Activated CD4-positive, alpha-beta T cell treated with anti-CD3 and anti-CD28 coated beads for 36 hours (primary cell): ENCODE data around the gene ADORA3. TPM values are rescaled to one million over a fixed set of nuclear protein-coding genes. Genes with fewer than 3 reads are reported as not detected.

Experiments
- ATAC-seq: fragments of 200-7000 bp; cut with Tn5 transposase; one replicate; pipeline ENCODE4 v1.10.0; 2021; ENCODE audit warnings: mild to moderate bottlenecking, moderate library complexity
- CTCF ChIA-PET: fragments of 350-600 bp; sonication (Branson Sonifier 250); formaldehyde crosslinking; loops from one replicate; lab custom pipeline; 2021; ENCODE audit warnings: antibody characterized with exemption; lab: Charles Lee
- POLR2A ChIA-PET: fragments of 350-600 bp; sonication (Branson Sonifier 250); formaldehyde crosslinking; loops from one replicate; lab custom pipeline; 2021; ENCODE audit warnings: antibody characterized with exemption, inconsistent platforms; lab: Charles Lee
- DNase-seq: peaks from one replicate; pipeline ENCODE4 v3.0.0-alpha.2; 2020
- H3K27ac Mint-ChIP-seq: one replicate; pipeline ENCODE4 v1.8.0; 2021; ENCODE audit warnings: mixed read lengths
- H3K27me3 Mint-ChIP-seq: one replicate; pipeline ENCODE4 v1.8.0; 2021; ENCODE audit warnings: mixed read lengths
- H3K36me3 Mint-ChIP-seq: one replicate; pipeline ENCODE4 v1.8.0; 2021; ENCODE audit warnings: low read depth, mixed read lengths
- H3K4me1 Mint-ChIP-seq: one replicate; pipeline ENCODE4 v1.8.0; 2021; ENCODE audit warnings: mixed read lengths
- H3K4me3 Mint-ChIP-seq: one replicate; pipeline ENCODE4 v1.8.0; 2021; ENCODE audit warnings: mild to moderate bottlenecking, moderate library complexity, mixed read lengths
- H3K9me3 Mint-ChIP-seq: one replicate; pipeline ENCODE4 v1.8.0; 2021; ENCODE audit warnings: low read depth, mixed read lengths
- intact Hi-C, 2 experiments: fragments of 100-400 bp; cut with DNase I in 1 of 2; cut with micrococcal nuclease in 1 of 2; formaldehyde crosslinking; loops; one replicate each; pipeline versions ENCODE4 v1.14.2 to v1.15.1; 2022 to 2024; cut with DNase I, micrococcal nuclease
- total RNA-seq, 2 experiments: library from RNA; stranded (reverse); gene quantifications; one replicate each; pipeline ENCODE4 v1.2.3, GENCODE V29; 2021

ADORA3 gene
- total RNA-seq, 2 experiments from 2014 or later = 0.16 TPM; not detected in 1

DNA sequence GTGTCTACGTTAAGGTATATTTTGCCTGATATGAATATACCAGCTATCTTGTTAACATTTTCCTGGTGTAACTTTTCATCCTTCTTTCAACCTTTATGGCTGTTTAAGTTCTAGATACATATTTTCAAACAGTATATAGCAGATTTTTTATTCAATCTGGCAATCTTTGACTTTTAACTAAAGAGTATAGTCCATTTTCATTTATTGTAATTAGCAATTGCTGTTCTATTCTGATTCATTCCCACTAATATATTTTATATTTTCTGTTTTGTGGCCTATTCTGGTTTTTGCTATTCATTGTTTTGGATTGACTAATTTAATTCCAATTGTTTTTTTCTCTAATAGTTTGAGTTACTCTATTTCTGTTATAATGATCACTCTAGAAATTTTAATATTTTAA is 37.0 kb downstream of the ADORA3 start:
- intact Hi-C loops = no loop called here
- no peak for ATAC-seq
- Mint-ChIP-seq H3K4me1 (peaks cover 13% of the 10 kb centered on the region), H3K36me3 (peaks cover 24% of the 10 kb centered on the region), H3K27ac (no peak overlapping the region), H3K9me3 (no peaks in the 10 kb centered on the region), H3K27me3 (no peaks in the 10 kb centered on the region), H3K4me3 (no peak overlapping the region)
- no peak for DNase-seq
- ChIA-PET CTCF (interaction anchor here (1.1 to 1.4 kb wide), 3 partner anchors 9 to 301 kb away, joined by 3 to 4 read pairs (median 3); no protein-coding TSS in a partner anchor), POLR2A (no interaction called here)

DNA sequence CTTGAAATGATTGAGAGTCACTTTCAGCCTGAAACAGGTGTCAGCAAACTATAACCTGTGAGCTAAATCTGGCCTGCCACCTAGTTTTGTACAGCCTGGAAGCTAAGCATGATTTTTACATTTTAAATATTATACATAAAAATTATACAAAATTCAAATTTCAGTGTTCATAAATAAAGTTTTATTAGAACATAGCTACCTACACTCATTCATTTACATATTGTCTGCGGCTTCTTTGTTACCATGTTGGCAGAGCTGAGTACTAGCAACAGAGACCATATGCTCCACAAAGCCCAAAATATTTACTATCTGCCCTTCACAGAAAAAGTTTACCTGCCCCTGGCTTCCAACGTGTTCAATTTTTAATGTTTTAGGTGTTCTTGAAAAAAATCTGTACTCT is 37.7 kb downstream of the ADORA3 start:
- no peaks in the 10 kb centered on the region for H3K27me3 Mint-ChIP-seq
- peaks cover 26% of the 10 kb centered on the region for H3K36me3 Mint-ChIP-seq
- no peaks in the 10 kb centered on the region for H3K9me3 Mint-ChIP-seq
- CTCF ChIA-PET = interaction anchor here (0.8 to 1.4 kb wide), 6 partner anchors 10 to 302 kb away, joined by 3 to 4 read pairs (median 3); no protein-coding TSS in a partner anchor
- peaks cover 13% of the 10 kb centered on the region for H3K4me1 Mint-ChIP-seq
- H3K4me3 Mint-ChIP-seq = no peak overlapping the region
- POLR2A ChIA-PET = interaction anchor here (0.6 kb wide), 1 partner anchor 619 kb away, joined by 3 read pairs; no protein-coding TSS in a partner anchor
- no peak for ATAC-seq
- intact Hi-C loops = no loop called here
- DNase-seq = no peak
- H3K27ac Mint-ChIP-seq = no peak overlapping the region

DNA sequence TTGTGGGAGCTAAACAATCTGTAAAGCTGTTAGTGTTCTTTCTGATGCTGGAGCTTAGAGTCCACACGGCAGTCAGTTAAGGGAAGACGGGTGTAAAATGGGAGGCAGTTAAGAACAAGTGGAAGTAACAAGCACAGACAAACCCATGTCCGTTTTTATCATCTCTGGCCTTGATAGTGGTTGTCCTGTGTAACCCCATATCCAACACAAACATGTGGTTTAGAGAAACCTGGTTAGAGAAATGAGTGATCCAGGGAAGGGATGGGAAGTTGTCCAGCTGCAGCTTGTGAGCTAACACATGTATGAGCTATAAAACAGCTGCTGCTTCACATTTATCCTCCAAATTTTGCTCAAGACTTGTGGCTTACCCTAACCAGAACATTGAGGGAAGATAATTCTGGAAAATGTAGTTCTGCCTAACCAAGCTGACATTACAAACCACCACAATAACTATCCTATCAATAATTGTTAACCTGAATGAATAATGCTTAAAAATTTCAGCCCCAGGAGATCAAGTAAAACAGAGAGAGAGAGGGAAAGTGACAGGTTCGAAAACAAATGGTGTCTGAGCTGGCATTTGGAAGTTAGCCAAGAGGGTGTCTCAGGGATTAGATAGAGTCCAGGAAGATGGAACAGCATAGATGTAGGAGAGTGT is 40.3 kb downstream of the ADORA3 start:
- no peaks in the 10 kb centered on the region for H3K9me3 Mint-ChIP-seq
- intact Hi-C loops = no loop called here
- peaks cover 38% of the 10 kb centered on the region for H3K36me3 Mint-ChIP-seq
- DNase-seq (no peak), ATAC-seq (no peak)
- peak overlapping the region; percentile 7 for H3K27ac Mint-ChIP-seq
- POLR2A ChIA-PET = interaction anchor here (0.5 kb wide), 1 partner anchor 1558 kb away, joined by 3 read pairs; no protein-coding TSS in a partner anchor
- CTCF ChIA-PET = interaction anchor here (1.0 to 1.4 kb wide), 4 partner anchors 12 to 288 kb away, joined by 3 to 7 read pairs (median 6); no protein-coding TSS in a partner anchor
- H3K27me3 Mint-ChIP-seq = no peaks in the 10 kb centered on the region
- no peak overlapping the region for H3K4me3 Mint-ChIP-seq
- peaks cover 13% of the 10 kb centered on the region for H3K4me1 Mint-ChIP-seq

DNA sequence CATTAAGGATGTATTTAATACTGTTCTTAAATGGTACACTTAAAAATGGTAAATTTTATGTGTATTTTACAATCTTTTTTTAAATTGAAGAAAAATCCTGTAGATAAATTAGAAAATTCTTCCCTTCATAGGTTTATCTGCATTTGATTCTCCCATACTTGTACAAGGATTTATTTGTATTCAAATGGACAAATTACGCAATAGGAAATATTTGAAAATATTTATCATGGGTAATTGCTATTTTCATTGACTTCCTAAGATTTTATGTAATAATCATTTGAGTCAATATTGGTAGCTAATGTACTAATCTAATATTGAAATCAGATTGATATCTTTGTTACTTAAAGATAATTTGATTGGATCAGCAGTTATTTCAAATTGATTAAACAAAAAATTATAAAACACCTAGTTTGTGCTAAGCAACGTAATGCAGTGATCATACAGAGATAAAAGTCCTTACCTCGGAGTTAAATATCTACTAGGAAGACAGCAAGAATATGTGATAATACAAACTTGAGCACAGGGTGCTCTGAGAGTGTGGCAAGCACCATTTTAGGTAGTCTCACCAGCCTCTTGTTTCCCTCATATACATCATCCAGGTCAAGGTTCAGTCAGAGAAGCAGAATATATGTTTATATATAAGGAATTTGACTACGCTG is 40.9 kb downstream of the ADORA3 start:
- Mint-ChIP-seq H3K9me3 (no peaks in the 10 kb centered on the region), H3K4me1 (peaks cover 8% of the 10 kb centered on the region), H3K4me3 (no peak overlapping the region), H3K36me3 (peaks cover 44% of the 10 kb centered on the region), H3K27me3 (no peaks in the 10 kb centered on the region), H3K27ac (no peak overlapping the region)
- intact Hi-C loops = no loop called here
- no peak for DNase-seq
- no peak for ATAC-seq
- POLR2A ChIA-PET = interaction anchor here (0.5 kb wide), 1 partner anchor 1558 kb away, joined by 3 read pairs; no protein-coding TSS in a partner anchor
- CTCF ChIA-PET = interaction anchor here (1.0 to 1.6 kb wide), 5 partner anchors 12 to 289 kb away, joined by 3 to 7 read pairs (median 5); no protein-coding TSS in a partner anchor

DNA sequence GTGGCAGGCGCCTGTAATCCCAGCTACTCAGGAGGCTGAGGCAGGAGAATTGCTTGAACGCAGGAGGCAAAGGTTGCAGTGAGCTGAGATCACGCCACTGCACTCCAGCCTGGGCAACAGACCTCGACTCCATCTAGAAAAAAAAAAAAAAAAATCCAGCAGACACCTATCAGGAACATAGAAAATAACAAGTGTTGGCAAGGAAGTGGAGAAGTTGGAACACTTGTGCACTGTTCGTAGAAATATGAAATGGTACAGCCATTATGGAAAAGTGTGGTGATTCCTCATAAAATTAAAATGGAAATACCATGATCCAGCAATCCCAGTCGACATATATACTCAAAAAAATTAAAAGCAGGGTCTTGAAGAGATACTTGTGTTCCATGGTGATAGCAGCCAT is 41.7 kb downstream of the ADORA3 start:
- H3K4me1 Mint-ChIP-seq = peaks cover 10% of the 10 kb centered on the region
- POLR2A ChIA-PET = no interaction called here
- no peak for ATAC-seq
- no peak overlapping the region for H3K4me3 Mint-ChIP-seq
- H3K36me3 Mint-ChIP-seq = peaks cover 47% of the 10 kb centered on the region
- no peak for DNase-seq
- H3K27ac Mint-ChIP-seq = no peak overlapping the region
- intact Hi-C loops = no loop called here
- H3K9me3 Mint-ChIP-seq = no peaks in the 10 kb centered on the region
- CTCF ChIA-PET = interaction anchor here (0.7 to 1.6 kb wide), 4 partner anchors 9 to 306 kb away, joined by 3 to 4 read pairs (median 3); no protein-coding TSS in a partner anchor
- no peaks in the 10 kb centered on the region for H3K27me3 Mint-ChIP-seq

DNA sequence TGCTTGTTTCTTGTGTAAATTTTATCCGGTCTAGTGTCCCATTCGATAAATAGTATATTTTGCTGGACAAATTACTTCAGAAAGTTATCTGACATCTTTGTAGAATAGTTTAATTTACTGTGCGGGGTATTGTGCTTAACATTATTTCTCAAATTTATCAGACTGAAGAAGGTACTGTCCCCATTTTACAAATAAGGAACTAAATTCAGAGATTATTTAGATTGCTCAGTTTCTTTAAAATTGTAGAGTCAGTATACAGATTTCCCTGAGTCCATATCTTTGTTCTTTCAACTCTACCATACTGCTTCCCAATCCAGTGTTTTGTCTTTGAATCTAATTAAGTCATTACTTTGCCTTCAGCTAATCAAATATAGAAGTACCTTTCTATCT is 47.8 kb downstream of the ADORA3 start:
- ATAC-seq (no peak), DNase-seq (no peak)
- POLR2A ChIA-PET = no interaction called here
- no peaks in the 10 kb centered on the region for H3K27me3 Mint-ChIP-seq
- peak overlapping the region; percentile 67 for H3K27ac Mint-ChIP-seq
- intact Hi-C loops = no loop called here
- H3K36me3 Mint-ChIP-seq = peaks cover 63% of the 10 kb centered on the region
- H3K9me3 Mint-ChIP-seq = no peaks in the 10 kb centered on the region
- peaks cover 55% of the 10 kb centered on the region for H3K4me1 Mint-ChIP-seq
- H3K4me3 Mint-ChIP-seq = no peak overlapping the region
- CTCF ChIA-PET = interaction anchor here (2.1 kb wide), 1 partner anchor 260 kb away, joined by 7 read pairs; no protein-coding TSS in a partner anchor

DNA sequence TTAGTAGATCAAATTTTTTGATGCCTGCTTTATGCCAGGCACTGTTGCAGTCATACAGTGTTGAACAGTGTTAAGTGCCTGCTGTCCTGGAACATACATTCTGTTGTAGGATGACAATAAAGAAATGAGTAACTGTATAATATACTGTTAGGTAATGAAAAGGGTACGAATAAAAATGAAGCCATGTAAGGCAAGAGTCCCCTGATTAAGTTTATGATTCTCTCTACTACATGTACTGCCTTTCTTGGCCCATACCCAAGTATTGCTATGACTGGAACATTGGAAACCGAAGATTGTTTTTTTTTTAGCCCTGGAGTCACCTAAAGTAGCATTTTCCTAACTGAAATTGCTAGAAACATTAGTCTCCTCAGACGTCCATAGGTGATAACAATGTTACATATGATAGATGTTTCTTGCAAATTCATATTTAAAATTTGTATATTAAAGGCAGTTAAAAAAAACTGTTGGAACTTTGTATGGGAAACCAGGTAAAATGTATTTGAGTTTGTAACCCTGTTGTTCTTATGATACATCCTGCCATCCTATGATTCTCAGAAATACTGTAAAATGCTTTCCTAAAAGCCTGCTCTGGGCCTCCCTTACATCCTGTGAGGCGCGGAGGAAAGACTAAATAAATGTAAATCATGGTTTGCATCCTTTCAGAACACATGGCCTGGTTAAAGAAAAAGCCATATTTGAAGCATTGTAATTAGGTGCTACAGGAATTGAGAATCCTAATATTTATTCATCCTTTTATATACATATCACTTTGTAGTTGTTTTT is 48.4 kb downstream of the ADORA3 start:
- ChIA-PET POLR2A (no interaction called here), CTCF (interaction anchor here (0.6 to 2.1 kb wide), 2 partner anchors 260 to 384 kb away, joined by 4 to 7 read pairs; no protein-coding TSS in a partner anchor)
- DNase-seq = peak; percentile 27
- Mint-ChIP-seq H3K36me3 (peaks cover 64% of the 10 kb centered on the region), H3K4me3 (peak overlapping the region; percentile 6), H3K27ac (peak overlapping the region; percentile 67), H3K9me3 (no peaks in the 10 kb centered on the region), H3K27me3 (no peaks in the 10 kb centered on the region), H3K4me1 (peaks cover 58% of the 10 kb centered on the region)
- ATAC-seq = peak; percentile 93
- intact Hi-C loops = no loop called here

DNA sequence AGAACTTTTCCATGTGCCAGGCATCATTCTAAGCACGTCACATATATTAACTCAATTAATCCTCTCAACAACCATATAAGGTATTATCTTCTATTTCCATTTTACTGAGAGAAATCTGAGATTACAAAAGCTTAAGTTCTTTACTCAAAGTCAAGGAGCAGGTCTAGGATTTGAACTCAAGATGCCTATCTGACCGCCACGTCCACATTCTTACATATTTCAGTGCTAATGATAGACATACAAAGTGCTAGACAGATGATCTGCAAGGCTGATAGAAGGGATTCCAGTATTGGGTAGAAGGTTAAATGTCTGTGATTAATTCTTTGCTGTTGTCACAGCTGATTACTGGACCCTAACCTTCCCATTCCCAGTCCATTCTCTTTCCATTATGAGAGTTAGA is 49.7 kb downstream of the ADORA3 start:
- Mint-ChIP-seq H3K4me3 (no peak overlapping the region), H3K4me1 (peaks cover 62% of the 10 kb centered on the region), H3K27ac (no peak overlapping the region), H3K36me3 (peaks cover 68% of the 10 kb centered on the region), H3K27me3 (no peaks in the 10 kb centered on the region), H3K9me3 (no peaks in the 10 kb centered on the region)
- POLR2A ChIA-PET = no interaction called here
- CTCF ChIA-PET = interaction anchor here (0.6 to 1.5 kb wide), 6 partner anchors 54 to 463 kb away, joined by 3 to 5 read pairs (median 3); no protein-coding TSS in a partner anchor
- DNase-seq (no peak), ATAC-seq (no peak)
- intact Hi-C loops = no loop called here

DNA sequence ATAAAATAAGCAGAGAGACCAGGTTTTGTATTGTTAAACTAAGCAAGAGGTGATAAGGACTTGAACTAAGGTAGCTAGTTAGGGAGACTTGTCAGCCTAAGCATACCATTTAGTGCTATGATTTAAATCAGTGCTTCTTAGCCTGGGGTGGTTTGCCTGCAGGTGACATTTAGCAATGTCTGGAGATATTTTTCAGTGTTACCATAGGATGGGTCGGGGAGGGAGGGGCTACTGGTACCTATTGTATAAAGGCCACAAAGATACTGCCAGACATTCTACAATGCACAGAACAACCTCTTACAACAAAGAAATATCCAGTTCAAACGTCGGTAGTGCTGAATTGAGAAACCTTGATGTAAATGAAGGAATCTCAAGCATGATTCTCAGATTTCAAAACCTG is 50.9 kb downstream of the ADORA3 start:
- Mint-ChIP-seq H3K4me1 (peaks cover 70% of the 10 kb centered on the region), H3K4me3 (no peak overlapping the region), H3K27ac (no peak overlapping the region), H3K9me3 (no peaks in the 10 kb centered on the region), H3K36me3 (peaks cover 61% of the 10 kb centered on the region), H3K27me3 (no peaks in the 10 kb centered on the region)
- CTCF ChIA-PET = interaction anchor here (0.9 to 1.5 kb wide), 6 partner anchors 9 to 317 kb away, joined by 3 to 5 read pairs (median 3); no protein-coding TSS in a partner anchor
- POLR2A ChIA-PET = no interaction called here
- DNase-seq (no peak), ATAC-seq (no peak)
- intact Hi-C loops = no loop called here

DNA sequence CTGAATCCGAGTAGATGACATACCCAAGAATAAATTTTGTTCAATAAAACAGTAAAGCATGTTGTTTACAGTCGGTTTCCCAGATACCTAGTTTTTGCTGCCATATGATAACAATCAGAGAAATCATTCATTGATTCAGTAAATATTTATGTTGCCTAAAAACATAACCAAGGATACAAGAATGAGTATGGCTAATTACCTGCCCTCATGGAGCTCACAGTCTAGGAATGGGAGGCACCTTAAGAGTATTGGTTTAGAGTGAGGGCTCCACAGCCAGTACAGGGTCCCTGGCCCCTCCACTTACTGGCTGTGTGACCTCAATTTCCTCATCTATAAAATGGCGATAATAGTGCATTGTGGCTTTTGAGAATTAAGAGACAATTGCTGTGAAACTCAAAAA is 53.2 kb downstream of the ADORA3 start:
- Mint-ChIP-seq H3K4me3 (peak overlapping the region; percentile 99), H3K36me3 (peaks cover 55% of the 10 kb centered on the region), H3K4me1 (peaks cover 80% of the 10 kb centered on the region), H3K27me3 (no peaks in the 10 kb centered on the region), H3K9me3 (no peaks in the 10 kb centered on the region), H3K27ac (peak overlapping the region; percentile 98)
- CTCF ChIA-PET = interaction anchor here (1.3 to 2.7 kb wide), 4 partner anchors 12 to 319 kb away, joined by 3 to 13 read pairs (median 6); partner anchors contain the start of gene C1orf162
- POLR2A ChIA-PET = interaction anchor here (0.7 kb wide), 1 partner anchor 57 kb away, joined by 4 read pairs; no protein-coding TSS in a partner anchor
- no peak for DNase-seq
- intact Hi-C loops = no loop called here
- no peak for ATAC-seq
